ENCODE data around the gene PDK2. TPM values are rescaled to one million over a fixed set of nuclear protein-coding genes. Genes with fewer than 3 reads are reported as not detected.
"Not testable (repeated sequence)": the region's sequence is repeated elsewhere in the genome, so short reads cannot be mapped to it uniquely, and the experiment has no call there.

PDK2 gene
- total RNA-seq, 1 experiment from 2014 or later: 25.3 TPM

DNA sequence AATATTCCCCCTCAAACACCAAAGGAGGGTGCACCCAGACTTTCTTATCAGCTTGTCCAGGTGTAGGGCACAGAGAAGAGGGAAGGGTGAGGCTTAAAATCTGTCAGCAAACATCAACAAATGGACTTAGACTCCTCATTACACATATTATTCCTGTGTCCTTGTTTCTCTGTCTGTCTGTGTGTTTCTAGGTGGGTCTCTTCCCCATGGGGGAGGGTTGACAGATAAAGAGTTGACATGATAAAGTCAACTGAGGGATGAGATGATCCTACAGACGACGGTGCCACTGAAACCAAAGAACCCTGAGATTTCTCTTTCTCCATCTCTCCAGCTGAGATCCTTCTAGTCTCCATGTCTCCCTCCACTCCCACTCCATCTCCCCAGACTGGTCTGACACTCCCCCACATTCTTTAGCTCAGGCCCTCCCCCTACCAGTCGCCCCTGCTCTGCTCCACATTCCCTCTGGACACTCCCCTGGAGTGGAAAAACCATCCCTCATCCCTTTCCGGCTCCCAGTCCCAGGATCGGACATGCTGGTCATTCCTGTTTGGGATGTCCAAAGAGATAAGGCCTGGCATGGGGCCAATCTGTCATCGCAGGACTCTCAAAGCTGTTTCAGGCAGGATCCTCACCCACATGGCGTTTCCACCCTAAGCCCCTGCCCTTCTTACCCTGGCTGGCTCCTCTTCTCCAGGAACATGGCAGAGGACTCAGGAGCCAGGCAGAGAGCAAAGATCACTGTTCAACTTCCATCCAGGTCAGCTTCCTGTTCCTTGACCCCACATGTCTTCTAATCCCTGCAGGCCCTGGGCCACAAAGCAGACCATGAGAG is 42.1 kb upstream of the PDK2 start:
- Histone ChIP-seq H3K27me3 (replicated peaks) (no peaks in the 10 kb centered on the region), H3K9me3 (replicated peaks) (no peaks in the 10 kb centered on the region), H3K27ac (0 out of 2 replicates have a peak overlapping the region, but pooled peaks have one; percentile 1), H3K36me3 (peaks cover 16% of the 10 kb centered on the region), H3K4me1 (replicated peaks) (peaks cover 97% of the 10 kb centered on the region), H3K4me3 (no peak overlapping the region)
- DNase-seq (ENCODE audit: low read depth in 1 of 2, low spot score in 2 of 2): peak in 1 of 2 experiments; percentile 68

DNA sequence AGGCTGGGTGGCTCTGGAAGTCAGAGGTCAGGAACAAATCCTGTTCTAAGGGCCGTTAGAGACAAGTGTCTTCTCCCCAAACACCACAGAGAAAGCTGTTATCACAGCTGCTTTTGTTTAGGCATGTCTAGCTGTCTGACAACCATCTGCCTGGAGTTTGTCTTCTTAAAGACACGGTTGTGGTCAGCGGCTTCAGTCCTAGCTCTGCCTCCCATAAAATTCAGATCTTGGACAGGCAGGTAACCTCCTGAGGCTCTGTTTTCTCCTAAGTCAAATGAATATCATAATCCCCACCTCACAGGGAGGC is 41.5 kb upstream of the PDK2 start:
- no peaks in the 10 kb centered on the region for H3K27me3 ChIP-seq (replicated peaks)
- DNase-seq (ENCODE audit: low read depth in 1 of 2, low spot score in 2 of 2): peak in 1 of 2 experiments; percentile 49
- H3K36me3 ChIP-seq: peaks cover 22% of the 10 kb centered on the region
- H3K4me1 ChIP-seq (replicated peaks): peaks cover 97% of the 10 kb centered on the region
- H3K4me3 ChIP-seq: no peak overlapping the region
- H3K27ac ChIP-seq: peak overlapping the region; percentile 1; the same call in 1 of the 2 replicates
- no peaks in the 10 kb centered on the region for H3K9me3 ChIP-seq (replicated peaks)

DNA sequence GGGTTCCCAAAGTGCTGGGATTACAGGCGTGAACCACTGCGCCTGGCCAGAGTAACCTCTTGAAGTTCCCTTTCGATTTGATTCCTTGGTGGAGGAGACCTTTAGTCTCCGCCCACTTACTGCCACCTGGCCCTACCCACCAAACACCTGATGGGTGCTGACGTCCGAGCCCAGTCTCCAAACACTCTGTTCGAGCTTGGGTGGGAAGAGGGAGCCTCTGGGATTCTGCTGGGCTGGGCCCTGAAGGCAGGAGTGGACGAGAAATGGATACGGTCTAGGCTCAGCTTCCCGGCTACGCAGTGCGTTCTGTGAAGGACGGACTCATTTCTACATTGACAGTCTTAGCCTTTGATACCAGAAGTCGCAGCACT is 40.1 kb upstream of the PDK2 start:
- H3K4me1 ChIP-seq (replicated peaks): peaks cover 97% of the 10 kb centered on the region
- DNase-seq (ENCODE audit: low read depth in 1 of 2, low spot score in 2 of 2): no peak
- H3K36me3 ChIP-seq: peaks cover 34% of the 10 kb centered on the region
- H3K27ac ChIP-seq: peak overlapping the region; percentile 59
- H3K27me3 ChIP-seq (replicated peaks): no peaks in the 10 kb centered on the region
- H3K9me3 ChIP-seq (replicated peaks): no peaks in the 10 kb centered on the region
- H3K4me3 ChIP-seq: peak overlapping the region; percentile 84

DNA sequence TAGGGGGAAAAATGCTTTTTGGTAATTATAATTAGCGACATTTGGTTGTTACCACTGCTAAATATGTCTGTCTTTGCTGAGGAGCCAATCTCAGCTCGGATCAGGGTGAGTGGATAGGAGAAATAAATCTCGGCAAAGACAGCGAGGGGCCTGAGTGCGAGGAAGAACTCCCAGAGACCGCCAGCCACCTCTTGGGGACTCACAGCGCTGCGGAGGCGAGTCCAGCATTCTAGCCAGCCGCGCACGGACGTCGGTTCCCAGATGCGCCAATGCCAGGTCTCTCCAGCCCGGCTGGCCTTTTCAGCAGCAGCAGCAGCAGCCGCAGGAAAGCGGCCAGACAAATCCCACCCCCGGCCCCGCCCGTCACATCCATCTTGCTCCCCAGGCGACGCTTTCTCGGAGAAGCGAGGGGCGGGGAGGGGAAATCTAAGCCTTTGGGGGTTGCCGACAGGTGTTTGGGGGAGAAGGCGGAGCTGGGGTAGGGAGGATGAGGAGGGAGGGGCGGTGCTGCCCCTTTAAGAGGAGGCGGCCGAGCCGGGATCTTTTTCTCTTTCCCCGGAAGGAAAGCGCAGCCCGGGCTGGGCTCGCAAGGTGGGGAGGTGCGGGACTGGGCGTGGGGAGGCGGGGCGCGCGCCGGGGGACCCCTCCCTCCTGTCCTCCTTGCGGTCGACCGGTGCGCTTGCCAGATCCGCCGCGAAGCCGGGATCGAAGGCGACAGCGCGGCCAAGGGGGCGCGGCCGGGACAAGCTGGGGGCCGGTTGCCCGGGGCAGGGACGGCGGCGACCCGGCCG is 39.5 kb upstream of the PDK2 start, which contains the start of gene ITGA3:
Gene ITGA3 (plus strand): TSS at position 685 of the 791 bp plus-strand sequence. CDS start 330 bp downstream, outside the sequence.
- H3K27ac ChIP-seq: peak within 1 kb of the TSS; percentile 59
- peak; percentile 83 to 90 for DNase-seq (ENCODE audit: low read depth in 1 of 2, low spot score in 2 of 2)
- peak within 1 kb of the TSS; percentile 84 for H3K4me3 ChIP-seq
- H3K9me3 ChIP-seq (replicated peaks): no peaks in the 10 kb centered on the region
- peaks cover 97% of the 10 kb centered on the region for H3K4me1 ChIP-seq (replicated peaks)
- H3K36me3 ChIP-seq: peaks cover 39% of the 10 kb centered on the region
- H3K27me3 ChIP-seq (replicated peaks): no peaks in the 10 kb centered on the region

DNA sequence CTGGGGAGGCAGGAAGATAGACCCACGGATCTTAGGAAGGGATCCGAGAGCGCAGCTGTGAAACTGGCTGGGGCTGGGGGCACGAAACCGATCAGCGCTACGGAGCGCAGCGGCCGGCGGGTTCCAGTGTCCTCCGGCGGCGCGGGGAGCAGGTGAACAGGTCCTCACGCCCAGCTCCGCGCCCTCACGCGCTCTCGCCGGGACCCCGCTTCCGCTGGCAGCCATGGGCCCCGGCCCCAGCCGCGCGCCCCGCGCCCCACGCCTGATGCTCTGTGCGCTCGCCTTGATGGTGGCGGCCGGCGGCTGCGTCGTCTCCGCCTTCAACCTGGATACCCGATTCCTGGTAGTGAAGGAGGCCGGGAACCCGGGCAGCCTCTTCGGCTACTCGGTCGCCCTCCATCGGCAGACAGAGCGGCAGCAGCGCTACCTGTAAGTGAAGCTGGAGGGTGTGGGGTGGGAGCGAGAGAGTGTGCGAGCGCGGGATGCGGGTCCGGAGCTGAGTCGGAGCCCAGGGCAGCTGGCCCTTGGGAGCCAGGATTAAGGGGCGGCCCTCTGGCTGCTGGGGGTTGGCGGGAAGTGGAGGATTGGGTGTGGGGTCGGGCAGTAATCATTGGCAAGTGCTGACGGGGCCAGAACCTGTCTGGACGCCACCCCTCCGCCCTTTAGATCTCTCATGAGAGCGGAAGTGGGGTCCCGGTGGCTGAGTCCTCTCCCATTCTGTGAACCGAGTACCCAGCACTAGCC is 38.8 kb upstream of the PDK2 start:
- Histone ChIP-seq H3K36me3 (peaks cover 45% of the 10 kb centered on the region), H3K4me1 (replicated peaks) (peaks cover 97% of the 10 kb centered on the region), H3K9me3 (replicated peaks) (no peaks in the 10 kb centered on the region), H3K27ac (peak overlapping the region; percentile 59), H3K27me3 (replicated peaks) (no peaks in the 10 kb centered on the region), H3K4me3 (peak overlapping the region; percentile 84)
- DNase-seq (ENCODE audit: low read depth in 1 of 2, low spot score in 2 of 2): peak; percentile 75 to 82

DNA sequence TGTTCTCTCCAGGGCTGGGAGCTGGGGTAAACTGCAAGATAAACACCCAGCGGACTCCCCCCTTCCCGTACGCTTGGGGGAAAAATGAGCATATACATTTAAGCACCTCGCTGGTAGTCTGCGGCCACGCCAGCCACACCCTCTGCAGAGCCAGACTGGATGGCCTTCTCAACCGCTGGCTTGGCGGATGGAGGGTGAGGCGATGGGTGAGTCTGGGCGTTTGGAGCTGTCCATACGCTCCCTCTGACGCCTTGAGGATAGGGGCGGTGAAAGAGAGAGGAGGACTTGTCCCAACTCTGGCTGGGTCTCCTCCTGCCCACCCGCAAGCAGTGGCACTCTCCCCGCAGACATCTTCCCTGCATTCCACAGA is 38.2 kb upstream of the PDK2 start:
- peak; percentile 82 to 86 for DNase-seq (ENCODE audit: low read depth in 1 of 2, low spot score in 2 of 2)
- Histone ChIP-seq H3K36me3 (peaks cover 48% of the 10 kb centered on the region), H3K9me3 (replicated peaks) (no peaks in the 10 kb centered on the region), H3K27ac (peak overlapping the region; percentile 59), H3K27me3 (replicated peaks) (no peaks in the 10 kb centered on the region), H3K4me1 (replicated peaks) (peaks cover 97% of the 10 kb centered on the region), H3K4me3 (peak overlapping the region; percentile 84)

DNA sequence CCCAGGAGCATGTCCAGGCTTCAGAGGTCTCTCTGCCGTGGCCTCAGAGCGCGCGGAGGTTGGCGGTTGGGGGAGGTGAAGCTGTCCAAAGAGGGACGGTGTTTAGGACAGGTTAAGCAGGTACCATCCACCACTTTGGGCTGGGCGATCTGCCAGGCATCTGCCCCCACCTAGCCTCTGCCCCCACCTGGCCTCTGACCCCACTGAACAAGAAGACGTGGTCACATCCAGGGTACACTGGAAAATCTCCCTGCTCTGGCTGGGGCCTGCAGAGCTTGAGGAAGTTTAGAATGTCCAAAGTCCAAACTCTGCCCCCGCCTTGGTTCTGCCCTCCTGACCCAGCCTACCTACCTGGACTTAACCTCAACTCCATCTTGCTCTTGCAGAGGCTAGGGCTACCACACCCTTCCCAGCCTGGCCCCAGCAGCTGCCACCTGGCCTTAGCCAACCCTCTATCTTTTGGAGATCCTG is 37.6 kb upstream of the PDK2 start:
- peak overlapping the region; percentile 84 for H3K4me3 ChIP-seq

DNA sequence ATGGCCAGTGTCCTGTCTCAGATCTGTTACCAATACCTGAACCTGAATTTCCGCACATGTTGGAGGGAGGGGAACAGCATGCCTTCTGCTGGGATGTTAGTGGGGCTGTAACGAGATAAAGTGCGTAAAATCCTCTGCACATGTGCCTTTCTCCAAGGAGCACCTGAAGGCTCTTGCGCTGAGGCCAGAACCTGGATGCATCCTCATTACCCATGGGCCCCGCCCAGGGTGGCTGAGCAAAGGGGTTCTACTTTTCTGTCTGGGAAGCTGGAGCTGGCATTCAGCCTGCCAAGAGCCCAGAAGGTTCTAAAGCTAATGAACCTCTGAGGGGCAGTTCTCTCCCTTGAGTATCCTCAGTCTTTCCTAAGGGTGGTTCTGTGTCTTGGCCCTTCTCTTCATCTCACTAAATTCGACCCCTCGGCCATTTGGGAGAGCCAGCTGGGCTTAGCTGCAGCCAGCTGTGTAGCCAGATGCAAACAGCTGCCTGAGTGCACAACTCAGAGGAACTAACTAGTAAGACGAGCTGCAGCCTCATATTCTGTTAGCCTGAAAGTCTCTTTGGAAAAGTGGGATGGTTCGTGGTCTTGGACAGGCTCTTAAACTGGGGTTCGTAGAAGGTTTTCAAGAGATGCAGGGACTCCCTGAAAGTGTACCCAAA is 36.7 kb upstream of the PDK2 start:
- Histone ChIP-seq H3K4me1 (replicated peaks) (peaks cover 97% of the 10 kb centered on the region), H3K36me3 (peaks cover 56% of the 10 kb centered on the region), H3K27ac (no peak overlapping the region)

More for the DNA sequence above, 37.6 kb upstream of the PDK2 start:
- H3K4me1 ChIP-seq (replicated peaks): peaks cover 97% of the 10 kb centered on the region
- no peaks in the 10 kb centered on the region for H3K9me3 ChIP-seq (replicated peaks)
- H3K36me3 ChIP-seq: peaks cover 48% of the 10 kb centered on the region
- DNase-seq (ENCODE audit: low read depth in 1 of 2, low spot score in 2 of 2): no peak
- H3K27ac ChIP-seq: no peak overlapping the region
- H3K27me3 ChIP-seq (replicated peaks): no peaks in the 10 kb centered on the region

DNA sequence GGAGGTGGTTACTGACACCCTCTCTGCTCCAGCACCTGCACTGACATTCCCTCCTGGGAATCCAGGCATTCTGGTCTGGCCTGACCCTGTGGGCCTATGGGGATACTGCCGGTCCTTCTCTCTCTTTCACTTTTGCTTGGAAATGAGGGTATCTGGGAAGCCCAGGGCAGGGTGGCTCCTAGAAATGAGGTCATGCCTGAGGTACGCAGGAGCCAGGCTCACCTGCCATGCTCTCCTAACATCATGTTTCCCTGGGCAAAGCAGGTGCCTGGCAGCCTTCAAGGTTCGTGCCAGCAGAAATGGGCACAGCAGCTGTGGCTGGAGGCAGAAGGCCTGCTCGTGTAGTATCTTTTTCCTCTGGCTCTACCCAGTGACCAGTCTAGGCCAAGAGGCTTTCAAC is 35.9 kb upstream of the PDK2 start:
- Histone ChIP-seq H3K4me3 (no peak overlapping the region), H3K27ac (peak overlapping the region; percentile 41), H3K9me3 (replicated peaks) (no peaks in the 10 kb centered on the region), H3K36me3 (peaks cover 65% of the 10 kb centered on the region), H3K27me3 (replicated peaks) (no peaks in the 10 kb centered on the region), H3K4me1 (replicated peaks) (peaks cover 97% of the 10 kb centered on the region)
- no peak for DNase-seq (ENCODE audit: low read depth in 1 of 2, low spot score in 2 of 2)

More for the DNA sequence above, 36.7 kb upstream of the PDK2 start:
- no peaks in the 10 kb centered on the region for H3K9me3 ChIP-seq (replicated peaks)
- H3K27me3 ChIP-seq (replicated peaks): no peaks in the 10 kb centered on the region
- DNase-seq (ENCODE audit: low read depth in 1 of 2, low spot score in 2 of 2): no peak
- no peak overlapping the region for H3K4me3 ChIP-seq

DNA sequence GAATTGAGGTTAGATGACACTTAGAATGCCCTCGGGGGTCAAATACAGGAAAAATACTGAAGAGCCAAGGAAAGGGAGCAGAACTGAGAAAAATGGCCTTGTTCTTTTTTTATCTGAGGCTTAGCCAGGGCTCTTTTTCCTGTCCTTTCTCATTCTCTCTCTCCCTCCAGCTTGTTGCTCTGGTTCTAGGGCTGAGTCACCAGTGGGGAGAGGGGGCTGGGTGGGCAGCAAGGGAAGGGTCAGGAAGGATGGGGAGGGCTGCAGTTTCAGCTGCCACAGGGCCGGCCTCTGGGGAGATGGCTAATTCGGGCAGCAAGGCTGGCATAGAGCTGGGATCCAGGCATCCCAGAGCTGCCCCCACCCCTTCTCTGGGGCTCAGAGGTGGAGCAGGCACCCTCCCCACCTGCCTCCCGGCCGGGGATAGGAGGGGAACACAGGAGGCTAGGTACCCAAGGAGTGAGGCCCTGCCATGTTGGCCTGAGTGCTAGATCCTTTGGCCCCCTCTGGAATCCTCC is 35.3 kb upstream of the PDK2 start:
- no peaks in the 10 kb centered on the region for H3K27me3 ChIP-seq (replicated peaks)
- H3K9me3 ChIP-seq (replicated peaks): no peaks in the 10 kb centered on the region
- peaks cover 97% of the 10 kb centered on the region for H3K4me1 ChIP-seq (replicated peaks)
- no peak overlapping the region for H3K4me3 ChIP-seq
- peak; percentile 65 to 83 for DNase-seq (ENCODE audit: low read depth in 1 of 2, low spot score in 2 of 2)
- peaks cover 67% of the 10 kb centered on the region for H3K36me3 ChIP-seq
- peak overlapping the region; percentile 41 for H3K27ac ChIP-seq

DNA sequence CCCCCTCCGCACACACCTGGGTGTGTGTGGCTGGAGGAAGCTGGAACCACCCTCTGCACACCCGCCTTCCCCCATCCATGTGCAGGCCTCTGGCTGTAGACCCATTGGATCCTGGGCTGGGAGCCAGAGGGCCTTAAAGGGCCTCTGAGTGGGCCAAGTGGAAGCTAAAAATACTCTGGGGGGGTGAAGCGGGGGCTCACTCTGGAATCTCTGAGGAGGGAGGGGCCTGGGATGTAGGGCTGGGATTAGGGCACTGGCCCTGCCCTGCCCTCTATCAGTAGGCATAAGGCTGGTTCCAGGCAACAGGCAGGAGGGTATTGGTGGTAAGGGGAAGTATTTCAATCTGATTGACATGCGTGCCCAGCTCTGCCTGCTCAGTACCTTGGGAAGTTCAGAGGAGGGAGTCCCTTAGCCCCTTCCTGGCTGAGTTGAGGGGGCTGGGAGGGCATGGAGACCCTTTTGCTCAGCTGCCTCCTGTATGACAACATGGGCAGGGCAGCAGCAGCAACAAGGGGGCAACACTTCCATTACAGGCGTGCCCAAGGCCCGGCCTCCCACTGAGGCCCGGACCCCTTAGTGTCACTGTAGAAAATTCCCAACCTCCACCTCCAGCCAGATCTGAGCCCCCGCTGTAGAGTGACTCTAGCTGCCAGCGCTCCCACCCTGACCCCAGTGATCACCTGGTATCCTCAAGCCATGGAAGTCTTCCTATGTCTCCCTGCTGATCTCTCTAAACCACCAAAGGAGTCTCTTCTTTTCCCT is 34.0 kb upstream of the PDK2 start:
- DNase-seq (ENCODE audit: low read depth in 1 of 2, low spot score in 2 of 2): peak; percentile 81 to 88
- peaks cover 100% of the 10 kb centered on the region for H3K4me1 ChIP-seq (replicated peaks)
- peak overlapping the region; percentile 92 for H3K27ac ChIP-seq
- H3K4me3 ChIP-seq: no peak overlapping the region
- peaks cover 75% of the 10 kb centered on the region for H3K36me3 ChIP-seq
- no peaks in the 10 kb centered on the region for H3K9me3 ChIP-seq (replicated peaks)
- no peaks in the 10 kb centered on the region for H3K27me3 ChIP-seq (replicated peaks)

DNA sequence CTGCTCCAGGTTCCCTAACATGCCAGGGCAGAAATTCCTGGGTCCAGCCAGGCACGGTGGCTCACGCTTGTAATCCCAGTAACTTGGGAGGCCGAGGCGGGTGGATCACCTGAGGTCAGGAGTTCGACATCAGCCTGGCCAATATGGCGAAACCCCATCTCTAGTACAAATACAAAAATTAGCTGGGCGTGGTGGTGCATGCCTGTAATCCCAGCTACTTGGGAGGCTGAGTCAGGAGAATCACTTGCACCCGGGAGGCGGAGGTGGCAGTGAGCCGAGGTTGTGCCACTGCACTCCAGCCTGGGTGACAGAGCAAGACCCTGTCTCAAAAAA is 33.5 kb upstream of the PDK2 start:
- Histone ChIP-seq H3K4me1 (replicated peaks) (peaks cover 100% of the 10 kb centered on the region), H3K27ac (peak overlapping the region; percentile 92), H3K36me3 (peaks cover 75% of the 10 kb centered on the region)
- H3K27me3 ChIP-seq (replicated peaks); H3K9me3 ChIP-seq (replicated peaks); H3K4me3 ChIP-seq: not testable (repeated sequence)
- DNase-seq (ENCODE audit: low read depth in 1 of 2, low spot score in 2 of 2): peak in 1 of 2 experiments; percentile 63

All from SJSA1 (cell line).